Esophagus muscularis mucosa (tissue), 4 donors: Measurements from ENCODE around the gene EPS8L3. TPM values are rescaled to one million over a fixed set of nuclear protein-coding genes. Genes with fewer than 3 reads are reported as not detected.

Experiments used
- DNase-seq: peaks from one replicate; pipeline ENCODE4 v3.0.0-alpha.2; 2017; ENCODE audit errors: extremely low spot score
- H3K27ac ChIP-seq, 4 donors: fragments of 200-600 bp; sonication (generic); replicated peaks in 1 of 4; 1 replicate in 3 of 4; 2 replicates in 1 of 4; pipeline ENCODE4 v1.5.1; 2016 to 2019; ENCODE audit warnings: mild to moderate bottlenecking in 1 of 4
- H3K27me3 ChIP-seq, 4 donors: fragments of 200-600 bp; sonication (generic); one replicate each; pipeline versions ENCODE4 v1.5.1 to v1.6.0; 2016 to 2019
- H3K36me3 ChIP-seq, 4 donors: fragments of 200-600 bp; sonication (generic); one replicate each; pipeline ENCODE4 v1.5.1; 2016 to 2019
- H3K4me1 ChIP-seq, 4 donors: fragments of 200-600 bp; sonication (generic); one replicate each; pipeline ENCODE4 v1.5.1; 2016 to 2019
- H3K4me3 ChIP-seq, 4 donors: fragments of 200-600 bp; sonication (generic); 1 replicate in 2 of 4; 2 replicates in 2 of 4; pipeline ENCODE4 v1.5.1; 2016 to 2019; ENCODE audit warnings: mild to moderate bottlenecking in 4 of 4, moderate library complexity in 1 of 4
- H3K9me3 ChIP-seq, 4 donors: fragments of 200-600 bp; sonication (generic); 1 replicate in 3 of 4; 2 replicates in 1 of 4; pipeline ENCODE4 v1.5.1; 2016 to 2019
- EP300 ChIP-seq: sonication (generic); formaldehyde crosslinking; IDR thresholded peaks from one replicate; pipeline ENCODE4 v1.6.1; 2017; ENCODE audit warnings: antibody characterized with exemption
- POLR2A ChIP-seq: fragments of 450-650 bp; IDR thresholded peaks from one replicate; pipeline ENCODE4 v1.6.1; 2017; ENCODE audit warnings: antibody characterized with exemption, moderate library complexity, mild to moderate bottlenecking, low read depth
- POLR2AphosphoS5 ChIP-seq, 2 donors: sonication (generic); formaldehyde crosslinking; IDR thresholded peaks; one replicate each; pipeline ENCODE4 v1.6.1; 2017; ENCODE audit warnings: antibody characterized with exemption in 2 of 2
- WGBS: methylation state at CpG from one replicate; pipeline ENCODE4 v1.1.5; 2018; 5-methylcytosine and 5-hydroxymethylcytosine counted together
- intact Hi-C: fragments of 100-400 bp; cut with DNase I; formaldehyde crosslinking; loops from one replicate; pipeline ENCODE4 v1.15.1; 2023
- total RNA-seq, 4 donors: library from RNA; depleted of rRNA; stranded (reverse); fragments of >200 nt; gene quantifications; one replicate each; pipeline versions ENCODE4 v1.1.0 to v1.2.1, GENCODE V29; 2016
- TF ChIP-seq, protein P1 (sequence below), 3 experiments: fragments of 200-600 bp in 2 of 3; fragments of 450-650 bp in 1 of 3; sonication (generic) in 2 of 3; IDR thresholded peaks; one replicate each; pipeline ENCODE4 v1.5.1; 2017 to 2019; ENCODE audit warnings: antibody characterized with exemption in 3 of 3, mild to moderate bottlenecking in 2 of 3, moderate library complexity in 1 of 3

The EPS8L3 gene
- total RNA-seq, 4 donors from 2014 or later, result 0.52 TPM; not detected in 3

DNA sequence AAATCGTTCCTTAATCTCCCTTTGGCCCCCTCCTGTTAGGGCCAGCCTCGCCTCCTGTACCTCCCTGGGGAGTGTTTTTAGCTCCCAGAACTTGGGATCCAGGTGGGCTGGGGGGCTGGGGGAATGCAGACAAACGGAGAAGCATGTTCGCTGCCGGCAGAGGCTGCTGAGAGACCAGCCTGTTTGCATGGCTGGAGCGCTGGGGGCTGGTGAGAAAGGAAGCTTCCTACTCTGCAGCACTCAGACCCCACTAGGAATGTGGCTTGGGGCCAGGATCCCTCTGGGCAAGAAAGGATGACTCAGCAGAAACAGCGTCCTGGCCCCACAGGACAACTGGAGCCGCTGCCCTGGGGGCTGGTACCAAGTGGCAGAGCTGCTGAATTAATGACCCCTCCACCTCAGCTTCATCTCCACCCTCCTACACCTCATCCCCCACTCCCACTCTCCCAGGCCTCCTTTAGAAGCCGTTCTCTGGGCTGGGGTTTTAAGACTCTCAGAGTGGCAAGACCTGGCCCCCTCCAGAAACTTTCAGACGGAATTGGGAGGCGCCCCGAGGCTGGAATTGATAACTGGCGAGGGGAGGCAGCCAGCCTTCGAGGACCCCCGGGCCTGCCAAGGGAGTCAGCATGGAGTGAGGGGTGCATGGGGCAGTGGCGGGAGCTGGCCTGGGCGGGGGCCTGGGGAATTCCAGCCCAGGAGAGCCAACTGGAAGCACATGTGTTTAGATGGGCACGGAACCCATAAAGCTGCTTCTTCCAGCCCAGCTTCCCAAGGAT, 28.5 kb upstream of the EPS8L3 start:
- DNase-seq, result no peak
- peak; percentile 17 to 29 for TF ChIP-seq POLR2AphosphoS5 (IDR thresholded peaks at IDR 0.05)
- no peak for TF ChIP-seq POLR2A
- TF ChIP-seq, protein P1, sequence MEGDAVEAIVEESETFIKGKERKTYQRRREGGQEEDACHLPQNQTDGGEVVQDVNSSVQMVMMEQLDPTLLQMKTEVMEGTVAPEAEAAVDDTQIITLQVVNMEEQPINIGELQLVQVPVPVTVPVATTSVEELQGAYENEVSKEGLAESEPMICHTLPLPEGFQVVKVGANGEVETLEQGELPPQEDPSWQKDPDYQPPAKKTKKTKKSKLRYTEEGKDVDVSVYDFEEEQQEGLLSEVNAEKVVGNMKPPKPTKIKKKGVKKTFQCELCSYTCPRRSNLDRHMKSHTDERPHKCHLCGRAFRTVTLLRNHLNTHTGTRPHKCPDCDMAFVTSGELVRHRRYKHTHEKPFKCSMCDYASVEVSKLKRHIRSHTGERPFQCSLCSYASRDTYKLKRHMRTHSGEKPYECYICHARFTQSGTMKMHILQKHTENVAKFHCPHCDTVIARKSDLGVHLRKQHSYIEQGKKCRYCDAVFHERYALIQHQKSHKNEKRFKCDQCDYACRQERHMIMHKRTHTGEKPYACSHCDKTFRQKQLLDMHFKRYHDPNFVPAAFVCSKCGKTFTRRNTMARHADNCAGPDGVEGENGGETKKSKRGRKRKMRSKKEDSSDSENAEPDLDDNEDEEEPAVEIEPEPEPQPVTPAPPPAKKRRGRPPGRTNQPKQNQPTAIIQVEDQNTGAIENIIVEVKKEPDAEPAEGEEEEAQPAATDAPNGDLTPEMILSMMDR (IDR thresholded peaks at IDR 0.05), result peak; percentile 29 to 35 (median 32)
- Histone ChIP-seq H3K36me3 (no peaks in the 10 kb centered on the region), H3K27me3 (no peaks in the 10 kb centered on the region), H3K4me3 (no peak overlapping the region), H3K9me3 (no peaks in the 10 kb centered on the region), H3K4me1 (peaks cover 62 to 72% (median 64%) of the 10 kb centered on the region in 4 donors), H3K27ac (peak overlapping the region; percentile 39 to 57 (median 44))
- WGBS, result 47% methylated on average over 10 of the region's 18 CpGs
- intact Hi-C loops, result no loop called here

- intact Hi-C loops, result no loop called here
- Histone ChIP-seq H3K27me3 (no peaks in the 10 kb centered on the region), H3K9me3 (no peaks in the 10 kb centered on the region), H3K36me3 (no peaks in the 10 kb centered on the region), H3K27ac (peak overlapping the region; percentile 39 to 55 (median 44)), H3K4me1 (peaks cover 55 to 72% (median 64%) of the 10 kb centered on the region in 4 donors), H3K4me3 (no peak overlapping the region)
- 84% methylated on average over 9 of the region's 9 CpGs for WGBS
- no peak for DNase-seq
- no peak for TF ChIP-seq POLR2AphosphoS5 (IDR thresholded peaks at IDR 0.05)
- TF ChIP-seq, protein P1 (IDR thresholded peaks at IDR 0.05), result no peak
- TF ChIP-seq EP300, result no peak
- TF ChIP-seq POLR2A, result no peak
Measured at GRCh38 chr1:109791495-109792043, 27.8 kb upstream of the EPS8L3 start.

DNA sequence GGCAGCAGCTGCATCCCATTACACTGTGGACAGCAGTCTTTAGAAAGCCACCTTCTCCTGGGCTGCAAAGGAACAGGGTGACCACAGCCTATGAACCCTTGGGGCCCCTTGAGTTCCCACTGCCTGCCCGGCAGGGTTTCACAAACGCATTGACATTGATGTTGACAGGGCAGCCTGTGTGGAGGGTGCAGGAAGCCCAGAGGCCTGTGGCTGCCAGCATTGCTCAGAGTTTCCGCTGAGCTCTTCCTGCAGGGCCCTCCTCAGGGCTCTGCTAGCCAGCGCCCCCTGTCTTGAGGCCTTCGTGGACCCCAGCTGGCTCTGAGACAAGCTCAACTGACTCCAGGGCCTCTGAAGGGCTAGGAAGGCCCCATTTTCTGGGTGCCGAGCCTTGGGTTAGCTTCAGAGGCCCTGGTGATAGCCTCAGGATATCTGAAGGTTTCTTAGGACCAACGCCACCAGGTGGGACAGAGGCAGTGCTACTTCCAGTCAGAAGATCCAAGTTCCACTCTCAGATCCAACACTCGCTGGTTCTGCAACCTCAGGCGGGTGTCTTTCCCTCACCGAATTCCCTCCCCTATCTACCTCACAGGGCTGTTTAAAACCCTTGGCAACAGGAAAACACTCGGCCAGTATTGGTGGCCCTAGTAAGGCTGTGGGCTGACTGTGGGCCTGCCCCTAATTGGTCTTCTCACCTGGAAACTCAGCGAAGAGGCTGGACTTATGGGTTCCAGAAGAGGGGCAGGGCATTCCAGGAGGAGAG, 27.2 kb upstream of the EPS8L3 start:
- peaks cover 56 to 74% (median 65%) of the 10 kb centered on the region in 4 donors for H3K4me1 ChIP-seq
- intact Hi-C loops, result no loop called here
- no peak for DNase-seq

DNA sequence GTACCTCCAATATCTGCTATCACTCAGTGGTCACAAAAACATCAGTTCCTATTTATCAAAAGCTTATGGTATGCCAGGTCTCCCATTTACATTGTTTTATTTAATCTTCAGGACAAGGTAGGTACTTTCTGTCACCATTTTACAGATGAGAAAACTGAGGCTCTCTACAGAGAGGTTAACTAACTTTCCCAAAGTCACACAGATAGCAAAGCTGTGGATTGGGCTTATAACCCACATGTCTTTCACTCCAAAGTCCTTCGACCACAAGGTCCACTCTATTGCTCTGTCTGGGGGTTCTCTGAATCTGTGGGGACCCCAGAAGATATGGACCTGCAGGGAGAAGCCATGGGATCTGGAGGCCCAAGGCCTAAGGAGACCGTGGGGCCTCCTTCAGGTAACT, 26.6 kb upstream of the EPS8L3 start:
- H3K36me3 ChIP-seq, result no peaks in the 10 kb centered on the region
- WGBS, result 93% methylated on average over 2 of the region's 2 CpGs
- TF ChIP-seq EP300, result no peak
- no peak for TF ChIP-seq POLR2AphosphoS5 (IDR thresholded peaks at IDR 0.05)
- TF ChIP-seq, protein P1 (IDR thresholded peaks at IDR 0.05), result no peak
- TF ChIP-seq POLR2A, result no peak
- no peaks in the 10 kb centered on the region for H3K9me3 ChIP-seq
- peak overlapping the region in 3 of 4 donors; percentile 28 to 55 (median 45) for H3K27ac ChIP-seq
- peaks cover 56 to 74% (median 70%) of the 10 kb centered on the region in 4 donors for H3K4me1 ChIP-seq
- H3K27me3 ChIP-seq, result no peaks in the 10 kb centered on the region
- intact Hi-C loops, result no loop called here
- H3K4me3 ChIP-seq, result no peak overlapping the region
- DNase-seq, result no peak

More for the DNA sequence above, 27.2 kb upstream of the EPS8L3 start:
- no peaks in the 10 kb centered on the region for H3K36me3 ChIP-seq
- H3K27ac ChIP-seq, result peak overlapping the region; percentile 28 to 55 (median 44)
- H3K27me3 ChIP-seq, result no peaks in the 10 kb centered on the region
- no peaks in the 10 kb centered on the region for H3K9me3 ChIP-seq
- H3K4me3 ChIP-seq, result no peak overlapping the region
- WGBS, result 67% methylated on average over 10 of the region's 12 CpGs
- TF ChIP-seq EP300, result no peak
- TF ChIP-seq POLR2AphosphoS5 (IDR thresholded peaks at IDR 0.05), result peak; percentile 48 to 71
- TF ChIP-seq, protein P1 (IDR thresholded peaks at IDR 0.05), result peak in 2 of 3 experiments; percentile 35 to 39
- TF ChIP-seq POLR2A, result no peak
